HG03095 (cell line): ENCODE results near the gene CUX1.
"Not testable (repeated sequence)": the region's sequence is repeated elsewhere in the genome, so short reads cannot be mapped to it uniquely, and the experiment has no call there.

Experiments used
- ATAC-seq: cut with Tn5 transposase; IDR thresholded peaks from one replicate; pipeline ENCODE4 v1.9.1; 2021; ENCODE audit warnings: moderate library complexity; ENCODE audit not compliant: unreplicated experiment

CUX1 gene

GRCh38 chr7:102169651-102170392 lies 352.4 kb downstream of the CUX1 start:
- ATAC-seq: no peak

- no peak for ATAC-seq
These were observed 353.1 kb downstream of the CUX1 start for GRCh38 chr7:102170393-102170970.

GRCh38 chr7:102173669-102174068 lies 356.2 kb downstream of the CUX1 start:
- no peak for ATAC-seq

GRCh38 chr7:102175423-102176170 lies 358.2 kb downstream of the CUX1 start:
- no peak for ATAC-seq

- ATAC-seq: no peak
These were observed 361.0 kb downstream of the CUX1 start for GRCh38 chr7:102178410-102178809.

- ATAC-seq: no peak
These were observed 363.3 kb downstream of the CUX1 start for GRCh38 chr7:102180727-102181126.

GRCh38 chr7:102181517-102181916 lies 364.1 kb downstream of the CUX1 start:
- no peak for ATAC-seq

GRCh38 chr7:102182016-102182415 lies 364.6 kb downstream of the CUX1 start:
- ATAC-seq: no peak

- not testable (repeated sequence) for ATAC-seq
These were observed 366.4 kb downstream of the CUX1 start for GRCh38 chr7:102183848-102184247.

GRCh38 chr7:102184303-102184702 lies 366.9 kb downstream of the CUX1 start:
- no peak for ATAC-seq

- no peak for ATAC-seq
These were observed 368.4 kb downstream of the CUX1 start for GRCh38 chr7:102185796-102186195.

GRCh38 chr7:102186306-102186705 lies 368.9 kb downstream of the CUX1 start:
- no peak for ATAC-seq

GRCh38 chr7:102188746-102189145 lies 371.3 kb downstream of the CUX1 start:
- no peak for ATAC-seq

- no peak for ATAC-seq
These were observed 372.3 kb downstream of the CUX1 start for GRCh38 chr7:102189756-102190155.

GRCh38 chr7:102190776-102191350 lies 373.4 kb downstream of the CUX1 start:
- no peak for ATAC-seq

GRCh38 chr7:102191556-102192379 lies 374.3 kb downstream of the CUX1 start:
- ATAC-seq: no peak

GRCh38 chr7:102192790-102193189 lies 375.4 kb downstream of the CUX1 start:
- ATAC-seq: no peak

- no peak for ATAC-seq
These were observed 376.4 kb downstream of the CUX1 start for GRCh38 chr7:102193806-102194205.

- no peak for ATAC-seq
These were observed 377.9 kb downstream of the CUX1 start for GRCh38 chr7:102195361-102195760.

GRCh38 chr7:102196028-102196427 lies 378.6 kb downstream of the CUX1 start:
- ATAC-seq: no peak

- ATAC-seq: no peak
These were observed 379.7 kb downstream of the CUX1 start for GRCh38 chr7:102197161-102197560.
